OCI-LY7 (cell line): ENCODE measurements around the gene FABP2. TPM values are rescaled to one million over a fixed set of nuclear protein-coding genes. Genes with fewer than 3 reads are reported as not detected.

Experiments
- BruUV-seq: library from RNA; stranded (reverse); fragments of 400-500 nt; replicated peaks from 2 replicates; lab custom pipeline; 2021; lab: Mats Ljungman, UMichigan
- CTCF ChIA-PET: fragments of 300-600 bp; sonication (Branson Sonifier 250); formaldehyde crosslinking; loops from one replicate; lab custom pipeline; 2022; ENCODE audit warnings: antibody characterized with exemption; ENCODE audit not compliant: unreplicated experiment; lab: Charles Lee
- POLR2A ChIA-PET: fragments of 300-600 bp; sonication (Branson Sonifier 250); formaldehyde crosslinking; loops from one replicate; lab custom pipeline; 2022; ENCODE audit warnings: antibody characterized with exemption; lab: Charles Lee
- DNase-seq: peaks from one replicate; pipeline ENCODE4 v3.0.0-alpha.2; 2015; ENCODE audit warnings: low spot score
- H2AFZ ChIP-seq: fragments of 200-600 bp; sonication (generic), shearing (Covaris generic); 2 replicates; pipeline ENCODE4 v1.6.1; 2014; ENCODE audit warnings: mild to moderate bottlenecking, antibody characterized with exemption, low read length, moderate library complexity
- H3K27ac ChIP-seq: fragments of 200-600 bp; sonication (generic); 2 replicates; pipeline ENCODE4 v1.5.1; 2014; ENCODE audit warnings: mixed run types, low read depth, mild to moderate bottlenecking, moderate library complexity, low read length, inconsistent platforms; ENCODE audit not compliant: poor library complexity, severe bottlenecking
- H3K36me3 ChIP-seq: fragments of 200-600 bp; sonication (generic); 2 replicates; pipeline ENCODE4 v1.6.1; 2014; ENCODE audit warnings: mild to moderate bottlenecking, antibody characterized with exemption, low read length, moderate library complexity, mixed read lengths; ENCODE audit not compliant: insufficient read depth
- H3K4me1 ChIP-seq: fragments of 200-600 bp; sonication (generic); 2 replicates; pipeline ENCODE4 v1.5.1; 2014; ENCODE audit warnings: mild to moderate bottlenecking, low read length; ENCODE audit not compliant: insufficient read depth, poor library complexity, severe bottlenecking
- H3K4me2 ChIP-seq: fragments of 200-600 bp; sonication (generic); 2 replicates; pipeline ENCODE4 v1.6.1; 2014; ENCODE audit warnings: mild to moderate bottlenecking, low read length
- H3K4me3 ChIP-seq: fragments of 200-600 bp; sonication (generic); 2 replicates; pipeline ENCODE4 v1.5.1; 2014; ENCODE audit warnings: mild to moderate bottlenecking, low read depth, low read length; ENCODE audit not compliant: poor library complexity, severe bottlenecking
- H3K79me2 ChIP-seq: fragments of 200-600 bp; sonication (generic); 2 replicates; pipeline ENCODE4 v1.6.1; 2016; ENCODE audit warnings: low read depth, mild to moderate bottlenecking, low read length, moderate library complexity, mixed read lengths; ENCODE audit not compliant: insufficient read depth
- H3K9me2 ChIP-seq: fragments of 200-600 bp; sonication (generic); 2 replicates; pipeline ENCODE4 v1.6.1; 2016; ENCODE audit warnings: mild to moderate bottlenecking, low read length, mixed read lengths; ENCODE audit not compliant: insufficient read depth
- H3K9me3 ChIP-seq: fragments of 200-600 bp; sonication (generic); 2 replicates; pipeline ENCODE4 v1.6.1; 2014; ENCODE audit warnings: mild to moderate bottlenecking, mixed run types, low read length, mixed read lengths
- H4K20me1 ChIP-seq: fragments of 200-600 bp; sonication (generic); 2 replicates; pipeline ENCODE4 v1.6.1; 2014; ENCODE audit warnings: mild to moderate bottlenecking, antibody characterized with exemption, low read length, moderate library complexity, mixed read lengths; ENCODE audit not compliant: insufficient read depth
- EZH2phosphoT487 ChIP-seq: fragments of 200-600 bp; sonication (generic); IDR thresholded peaks from 2 replicates; pipeline ENCODE4 v1.6.1; 2018; ENCODE audit warnings: low read depth, borderline replicate concordance, mild to moderate bottlenecking, mixed run types, antibody characterized with exemption, low read length, moderate library complexity, mixed read lengths
- intact Hi-C: fragments of 100-400 bp; cut with micrococcal nuclease; formaldehyde crosslinking; loops from one replicate; pipeline ENCODE4 v1.10.0; 2022; ENCODE audit not compliant: unreplicated experiment
- total RNA-seq, 2 experiments: library from RNA; depleted of rRNA in 1 of 2; stranded (reverse); fragments of >200 nt in 1 of 2; shearing (Covaris generic) in 1 of 2; gene quantifications; 2 replicates each; pipeline ENCODE4 v1.2.3, GENCODE V29; 2014 to 2022
- TF ChIP-seq, protein P1 (sequence below): fragments of 200-600 bp; sonication (generic); conservative IDR thresholded peaks from 2 replicates; pipeline ENCODE4 v1.5.1; 2014; ENCODE audit warnings: mild to moderate bottlenecking, antibody characterized with exemption, low read length, moderate library complexity, mixed read lengths

Gene FABP2
- total RNA-seq, 2 experiments from 2014 or later, result not detected

DNA sequence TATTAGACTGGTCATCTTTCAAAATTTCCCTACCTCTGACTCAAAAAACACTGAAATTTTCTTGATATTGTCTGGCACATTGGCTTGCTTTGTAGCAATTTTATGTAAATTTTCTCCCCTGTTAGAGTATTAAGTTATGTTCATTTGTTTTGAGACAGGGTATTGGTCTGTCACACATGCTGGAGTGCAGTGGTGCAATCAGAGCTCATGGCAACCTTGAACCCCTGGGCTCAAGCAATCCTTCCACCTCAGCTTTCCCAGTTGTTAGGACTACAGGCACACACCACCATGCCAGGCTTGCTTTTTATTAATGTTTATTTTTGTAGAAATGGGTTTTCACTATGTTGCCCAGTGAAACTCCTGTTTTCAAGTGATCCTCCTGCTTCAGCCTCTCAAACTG, 17.5 kb downstream of the FABP2 start:
- BruUV-seq, result no TSS peak
- no peaks in the 10 kb centered on the region for H3K9me3 ChIP-seq
- no peak for TF ChIP-seq EZH2phosphoT487
- TF ChIP-seq, protein P1, sequence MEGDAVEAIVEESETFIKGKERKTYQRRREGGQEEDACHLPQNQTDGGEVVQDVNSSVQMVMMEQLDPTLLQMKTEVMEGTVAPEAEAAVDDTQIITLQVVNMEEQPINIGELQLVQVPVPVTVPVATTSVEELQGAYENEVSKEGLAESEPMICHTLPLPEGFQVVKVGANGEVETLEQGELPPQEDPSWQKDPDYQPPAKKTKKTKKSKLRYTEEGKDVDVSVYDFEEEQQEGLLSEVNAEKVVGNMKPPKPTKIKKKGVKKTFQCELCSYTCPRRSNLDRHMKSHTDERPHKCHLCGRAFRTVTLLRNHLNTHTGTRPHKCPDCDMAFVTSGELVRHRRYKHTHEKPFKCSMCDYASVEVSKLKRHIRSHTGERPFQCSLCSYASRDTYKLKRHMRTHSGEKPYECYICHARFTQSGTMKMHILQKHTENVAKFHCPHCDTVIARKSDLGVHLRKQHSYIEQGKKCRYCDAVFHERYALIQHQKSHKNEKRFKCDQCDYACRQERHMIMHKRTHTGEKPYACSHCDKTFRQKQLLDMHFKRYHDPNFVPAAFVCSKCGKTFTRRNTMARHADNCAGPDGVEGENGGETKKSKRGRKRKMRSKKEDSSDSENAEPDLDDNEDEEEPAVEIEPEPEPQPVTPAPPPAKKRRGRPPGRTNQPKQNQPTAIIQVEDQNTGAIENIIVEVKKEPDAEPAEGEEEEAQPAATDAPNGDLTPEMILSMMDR, result no peak
- DNase-seq, result no peak
- H3K4me1 ChIP-seq, result peaks cover 9% of the 10 kb centered on the region
- H3K9me2 ChIP-seq, result no peaks in the 10 kb centered on the region
- H3K4me2 ChIP-seq, result no peak overlapping the region
- intact Hi-C loops, result no loop called here
- ChIA-PET POLR2A (no interaction called here), CTCF (no interaction called here)
- no peaks in the 10 kb centered on the region for H4K20me1 ChIP-seq
- H3K27ac ChIP-seq, result no peak overlapping the region
- H3K79me2 ChIP-seq, result peaks cover 9% of the 10 kb centered on the region; the same call in 1 of the 2 replicates
- H3K36me3 ChIP-seq, result no peaks in the 10 kb centered on the region
- H2AFZ ChIP-seq, result no peak overlapping the region
- no peak overlapping the region for H3K4me3 ChIP-seq

- no peaks in the 10 kb centered on the region for H4K20me1 ChIP-seq
- no peak overlapping the region for H2AFZ ChIP-seq
- DNase-seq, result no peak
- H3K79me2 ChIP-seq, result peaks cover 16% of the 10 kb centered on the region; the same call in 1 of the 2 replicates
- peaks cover 16% of the 10 kb centered on the region for H3K4me1 ChIP-seq
- H3K36me3 ChIP-seq, result no peaks in the 10 kb centered on the region
- TF ChIP-seq, protein P1, result no peak
- TF ChIP-seq EZH2phosphoT487, result no peak
- no peaks in the 10 kb centered on the region for H3K9me2 ChIP-seq
- POLR2A ChIA-PET, result interaction anchor here (0.7 kb wide), 1 partner anchor 1972 kb away, joined by 3 read pairs; no protein-coding TSS in a partner anchor
- H3K9me3 ChIP-seq, result no peaks in the 10 kb centered on the region
- no peak overlapping the region for H3K4me3 ChIP-seq
- intact Hi-C loops, result no loop called here
- BruUV-seq, result no TSS peak
- no peak overlapping the region for H3K4me2 ChIP-seq
- no peak overlapping the region for H3K27ac ChIP-seq
- CTCF ChIA-PET, result no interaction called here
Observed at GRCh38 chr4:119303587-119304305, 18.2 kb downstream of the FABP2 start.
